ENCODE data around the gene MEIOB.
"Not testable (repeated sequence)": the region's sequence is repeated elsewhere in the genome, so short reads cannot be mapped to it uniquely, and the experiment has no call there.

Gene MEIOB, protein sequence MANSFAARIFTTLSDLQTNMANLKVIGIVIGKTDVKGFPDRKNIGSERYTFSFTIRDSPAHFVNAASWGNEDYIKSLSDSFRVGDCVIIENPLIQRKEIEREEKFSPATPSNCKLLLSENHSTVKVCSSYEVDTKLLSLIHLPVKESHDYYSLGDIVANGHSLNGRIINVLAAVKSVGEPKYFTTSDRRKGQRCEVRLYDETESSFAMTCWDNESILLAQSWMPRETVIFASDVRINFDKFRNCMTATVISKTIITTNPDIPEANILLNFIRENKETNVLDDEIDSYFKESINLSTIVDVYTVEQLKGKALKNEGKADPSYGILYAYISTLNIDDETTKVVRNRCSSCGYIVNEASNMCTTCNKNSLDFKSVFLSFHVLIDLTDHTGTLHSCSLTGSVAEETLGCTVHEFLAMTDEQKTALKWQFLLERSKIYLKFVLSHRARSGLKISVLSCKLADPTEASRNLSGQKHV

GRCh38 chr16:1871974-1872635 is at the start of gene MEIOB:
Gene MEIOB (minus strand): TSS chr16:1872164. CDS start chr16:1868175, 3,989 bp downstream.
- DNase-seq, result peak; percentile 60

DNA sequence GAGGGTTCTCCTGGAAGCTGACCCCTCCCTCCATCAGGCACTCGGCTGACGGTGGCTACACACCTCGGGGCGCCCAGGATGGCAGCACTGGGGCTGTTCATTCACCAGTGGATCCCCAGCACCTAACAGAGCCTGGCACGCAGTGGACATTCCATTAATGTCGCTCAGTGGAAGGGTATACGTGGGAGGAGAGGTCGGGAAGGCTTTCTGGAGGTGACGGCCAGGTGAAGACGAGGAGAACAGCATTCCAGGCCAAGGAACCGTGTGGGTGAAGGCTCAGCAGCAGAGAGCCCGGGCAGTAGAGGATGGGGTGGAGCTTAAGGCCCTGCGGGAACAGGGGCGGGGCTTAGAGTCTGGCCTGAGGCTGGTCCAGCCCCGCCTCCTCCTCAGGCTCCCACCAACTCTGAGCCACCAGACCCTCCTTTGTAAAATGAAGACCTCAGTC is 48.8 kb upstream of the MEIOB start:
- peak; percentile 41 for DNase-seq

- not testable (repeated sequence) for DNase-seq
These were observed 48.2 kb upstream of the MEIOB start for GRCh38 chr16:1920122-1920521.

GRCh38 chr16:1919327-1919998 is 47.5 kb upstream of the MEIOB start:
- DNase-seq, result no peak

GRCh38 chr16:1918351-1919326 is 46.7 kb upstream of the MEIOB start, which contains the start of gene HS3ST6:
Gene HS3ST6 (minus strand): TSS chr16:1918415. CDS start chr16:1918323, 92 bp downstream.
- DNase-seq, result no peak

- no peak for DNase-seq
These were observed 45.8 kb upstream of the MEIOB start for GRCh38 chr16:1917665-1918350.

DNA sequence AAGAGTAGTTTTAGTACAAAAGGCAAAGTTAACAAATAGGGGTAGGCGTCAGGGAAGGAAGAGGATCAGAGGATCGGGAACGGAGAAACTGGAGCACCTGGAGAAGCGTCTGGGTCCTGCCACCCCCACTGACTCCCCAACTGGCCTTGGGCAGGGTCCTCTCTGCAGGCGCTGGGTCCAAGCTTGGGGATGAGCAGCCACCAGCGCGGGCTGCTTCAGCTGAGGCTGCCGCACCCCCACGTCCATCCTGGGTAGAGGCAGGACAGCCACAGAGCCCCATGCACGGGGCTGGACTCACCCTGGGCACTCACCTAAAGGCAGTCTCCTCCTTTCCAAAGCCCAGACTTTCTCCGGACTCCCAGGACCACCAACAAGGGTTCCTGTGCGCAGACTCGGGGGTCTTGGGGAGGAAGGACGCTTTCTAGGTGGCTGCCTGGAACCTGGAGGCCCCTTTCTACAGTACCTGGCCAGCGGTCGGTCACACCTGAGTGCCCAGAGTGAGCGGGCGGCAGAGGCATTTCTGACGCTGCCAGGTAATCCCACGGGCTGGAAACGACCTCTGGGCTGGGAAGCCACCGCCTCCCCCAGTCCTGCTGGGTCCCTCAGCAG is 45.2 kb upstream of the MEIOB start:
- no peak for DNase-seq

DNA sequence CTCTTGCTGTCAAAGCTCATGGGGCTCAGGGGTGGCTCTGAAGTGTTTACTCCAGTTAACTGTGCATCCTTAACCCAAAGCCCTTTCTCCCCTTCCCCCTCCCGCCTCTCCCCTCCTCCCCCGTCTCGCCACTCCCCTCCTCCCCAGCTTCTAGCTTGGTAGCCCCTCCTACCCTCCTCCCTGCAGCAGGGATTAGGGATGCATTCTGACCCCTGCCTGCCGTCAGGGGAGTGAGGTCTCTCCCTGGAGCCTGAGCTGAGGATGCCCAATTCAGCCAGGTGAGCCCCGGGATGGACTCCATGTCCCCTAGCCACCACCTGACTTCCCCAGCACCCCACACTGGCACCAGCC is 44.7 kb upstream of the MEIOB start:
- DNase-seq, result no peak

- no peak for DNase-seq
These were observed 44.0 kb upstream of the MEIOB start for GRCh38 chr16:1915732-1916639.

- no peak for DNase-seq
These were observed 43.0 kb upstream of the MEIOB start for GRCh38 chr16:1914988-1915387.

DNA sequence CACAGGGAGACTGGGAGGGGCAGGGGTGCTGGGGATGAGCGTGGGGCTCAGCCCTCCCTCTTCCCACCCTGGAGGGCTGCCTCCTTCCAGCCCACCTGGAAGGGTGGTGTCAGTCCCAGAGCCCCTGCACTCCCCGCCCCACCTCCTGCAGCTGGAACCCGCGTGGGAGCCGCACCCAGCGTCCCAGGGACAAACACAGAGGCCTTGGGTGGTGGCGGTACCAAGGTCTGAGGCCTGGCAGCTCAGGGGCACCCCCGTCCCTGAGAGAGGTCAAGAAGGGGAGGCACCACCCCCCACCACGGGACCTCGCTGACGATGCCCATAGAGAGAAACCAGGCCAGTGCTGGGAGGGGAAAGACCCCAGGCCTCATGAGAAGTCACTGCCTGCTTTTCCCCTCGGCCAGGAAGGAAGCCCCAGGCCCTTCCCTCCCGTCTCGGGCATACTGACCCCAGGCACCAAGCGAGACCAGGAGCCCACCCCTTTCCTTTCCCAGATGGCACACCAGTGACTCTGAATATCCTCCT is 42.2 kb upstream of the MEIOB start:
- no peak for DNase-seq

- no peak for DNase-seq
These were observed 41.5 kb upstream of the MEIOB start for GRCh38 chr16:1913327-1914083.

DNA sequence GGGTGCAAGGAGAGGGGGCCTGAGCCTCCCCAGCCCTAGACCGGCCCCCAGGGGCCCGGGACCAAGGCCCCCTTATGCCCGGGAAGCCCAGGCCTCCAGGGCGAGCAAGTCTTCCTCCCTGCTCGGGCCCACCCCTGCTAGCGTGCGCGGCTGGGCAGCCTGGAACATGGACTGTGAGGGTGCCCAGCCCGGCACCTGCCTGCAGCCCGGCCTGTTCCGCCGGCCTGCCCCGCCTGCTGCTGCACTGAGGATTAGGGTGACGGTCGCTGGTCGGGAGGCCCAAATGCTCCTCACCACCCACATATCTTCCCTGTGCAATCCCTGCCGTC is 40.2 kb upstream of the MEIOB start:
- no peak for DNase-seq

- DNase-seq, result no peak
These were observed 39.7 kb upstream of the MEIOB start for GRCh38 chr16:1911467-1912214.

DNA sequence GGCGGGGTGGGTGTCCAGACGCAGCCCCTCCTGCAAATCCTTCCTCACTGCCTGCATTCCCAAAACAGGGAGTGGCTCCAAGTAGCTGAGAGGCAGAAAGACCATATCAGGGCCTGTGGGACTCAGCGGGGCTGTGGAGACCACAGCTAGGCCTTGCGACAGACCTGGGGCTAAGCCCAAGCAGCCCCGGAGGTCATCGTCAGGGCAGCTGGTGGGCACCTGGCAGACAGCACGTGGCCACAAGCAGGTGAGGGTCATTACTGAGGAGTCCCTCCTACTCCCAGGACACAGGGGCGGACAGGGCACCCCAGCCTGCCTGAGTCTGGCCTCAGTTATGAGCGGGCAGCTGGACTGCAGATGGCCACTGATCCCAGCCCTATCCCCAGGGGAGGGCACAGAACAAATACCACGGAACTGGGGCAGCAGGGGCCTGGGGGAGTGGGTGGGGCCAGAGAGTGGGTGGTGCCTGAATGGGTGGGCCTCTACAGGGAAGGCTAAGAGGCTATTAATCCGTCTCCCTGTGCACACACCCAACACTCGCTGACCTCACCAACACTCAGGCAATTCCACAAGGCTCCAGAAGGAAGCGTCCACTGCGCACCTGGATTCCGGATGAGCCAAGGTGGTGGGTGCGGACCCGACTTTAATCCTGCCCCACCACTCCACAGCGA is 37.7 kb upstream of the MEIOB start:
- no peak for DNase-seq

DNA sequence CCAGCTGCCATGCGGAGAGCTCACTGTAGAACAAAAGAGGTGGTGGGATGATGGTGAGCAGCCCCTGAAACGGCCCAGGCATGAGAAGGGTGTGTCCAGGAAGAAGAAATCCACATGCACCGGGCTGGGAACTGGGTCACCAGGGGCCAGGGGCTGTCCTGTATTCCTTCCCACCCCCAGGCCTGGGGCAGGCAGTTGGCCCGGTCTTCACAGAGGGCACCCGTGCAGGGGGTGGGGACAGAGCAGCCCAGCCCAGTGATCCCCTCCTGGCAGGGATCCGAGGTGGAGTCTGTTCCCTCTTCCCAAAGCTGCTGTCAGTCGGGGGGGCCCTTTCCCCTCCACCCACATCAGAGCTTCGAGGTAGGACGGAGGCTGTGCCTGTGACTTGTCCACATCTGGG is 37.0 kb upstream of the MEIOB start:
- no peak for DNase-seq

GRCh38 chr16:1908184-1908583 is 36.2 kb upstream of the MEIOB start:
- no peak for DNase-seq
